Liver (tissue), 9 donors: ENCODE measurements around the gene UQCC3. TPM values are rescaled to one million over a fixed set of nuclear protein-coding genes. Genes with fewer than 3 reads are reported as not detected.
A peak's percentile ranks its signal among the peaks of the same experiment; 100 is the strongest.

Experiments used
- DNase-seq: peaks from one replicate; pipeline ENCODE4 v3.0.0-alpha.2; 2017; ENCODE audit warnings: low spot score
- H3K27ac ChIP-seq, 2 donors: one replicate each; pipeline ENCODE4 v1.7.0; 2013; ENCODE audit warnings: inconsistent platforms in 2 of 2, low read length in 2 of 2, control low read depth in 1 of 2, low read depth in 1 of 2, mild to moderate bottlenecking in 1 of 2
- H3K27me3 ChIP-seq, 4 donors: one replicate each; pipeline versions ENCODE4 v1.6.1 to v1.7.0; 2013; ENCODE audit warnings: low read length in 3 of 4, inconsistent platforms in 1 of 4, mild to moderate bottlenecking in 1 of 4, moderate library complexity in 1 of 4; ENCODE audit not compliant: control insufficient read depth in 4 of 4, insufficient read depth in 4 of 4
- H3K36me3 ChIP-seq, 4 donors: one replicate each; pipeline versions ENCODE4 v1.6.1 to v1.7.0; 2013; ENCODE audit warnings: low read length in 3 of 4, mild to moderate bottlenecking in 3 of 4, low read depth in 1 of 4, moderate library complexity in 1 of 4; ENCODE audit not compliant: control insufficient read depth in 4 of 4, insufficient read depth in 3 of 4
- H3K4me1 ChIP-seq, 4 donors: one replicate each; pipeline versions ENCODE4 v1.6.1 to v1.7.0; 2013; ENCODE audit warnings: low read length in 3 of 4, mild to moderate bottlenecking in 3 of 4, moderate library complexity in 1 of 4; ENCODE audit not compliant: control insufficient read depth in 4 of 4, insufficient read depth in 4 of 4
- H3K4me3 ChIP-seq, 3 donors: one replicate each; pipeline versions ENCODE4 v1.6.1 to v1.7.0; 2013; ENCODE audit warnings: low read length in 3 of 3, control low read depth in 1 of 3, low read depth in 1 of 3, mild to moderate bottlenecking in 1 of 3
- H3K9ac ChIP-seq, 2 donors: one replicate each; pipeline ENCODE4 v1.7.0; 2013; ENCODE audit warnings: low read length in 2 of 2, mild to moderate bottlenecking in 2 of 2, moderate library complexity in 2 of 2, control low read depth in 1 of 2, low read depth in 1 of 2
- H3K9me3 ChIP-seq, 4 donors: one replicate each; pipeline versions ENCODE4 v1.6.1 to v1.7.0; 2013; ENCODE audit warnings: low read length in 3 of 4; ENCODE audit not compliant: control insufficient read depth in 4 of 4
- CTCF ChIP-seq: fragments of 150-350 bp; IDR thresholded peaks from 2 replicates; pipeline ENCODE4 v1.5.1; 2017; ENCODE audit warnings: improper control_type of control experiment, low read depth, low read length; ENCODE audit not compliant: missing input control
- EGR1 ChIP-seq, 2 donors: IDR thresholded peaks; 2 replicates each; pipeline ENCODE4 v1.6.1; 2016 to 2018; ENCODE audit warnings: antibody characterized with exemption in 2 of 2, low read depth in 2 of 2
- FOXA1 ChIP-seq: IDR thresholded peaks from 2 replicates; pipeline ENCODE4 v1.6.1; 2016; ENCODE audit warnings: antibody characterized with exemption
- FOXA2 ChIP-seq: IDR thresholded peaks from 2 replicates; pipeline ENCODE4 v1.6.1; 2016; ENCODE audit warnings: antibody characterized with exemption
- GABPA ChIP-seq, 2 donors: IDR thresholded peaks in 1 of 2; conservative IDR thresholded peaks in 1 of 2; 2 replicates each; pipeline ENCODE4 v1.6.1; 2016; ENCODE audit warnings: antibody characterized with exemption in 2 of 2, mild to moderate bottlenecking in 1 of 2, moderate library complexity in 1 of 2
- HNF4A ChIP-seq, 2 donors: conservative IDR thresholded peaks; 2 replicates each; pipeline ENCODE4 v1.6.1; 2016; ENCODE audit warnings: antibody characterized with exemption in 2 of 2, mild to moderate bottlenecking in 2 of 2
- HNF4G ChIP-seq: IDR thresholded peaks from 2 replicates; pipeline ENCODE4 v1.6.1; 2016; ENCODE audit warnings: antibody characterized with exemption
- JUND ChIP-seq, 2 donors: IDR thresholded peaks; 2 replicates each; pipeline ENCODE4 v1.6.1; 2016; ENCODE audit warnings: antibody characterized with exemption in 2 of 2
- MAX ChIP-seq: IDR thresholded peaks from 2 replicates; pipeline ENCODE4 v1.6.1; 2016; ENCODE audit warnings: antibody characterized with exemption
- REST ChIP-seq: IDR thresholded peaks from 2 replicates; pipeline ENCODE4 v1.6.1; 2016; ENCODE audit warnings: antibody characterized with exemption, mild to moderate bottlenecking
- RXRA ChIP-seq, 2 donors: IDR thresholded peaks; 2 replicates each; pipeline ENCODE4 v1.6.1; 2017 to 2018; ENCODE audit warnings: antibody characterized with exemption in 2 of 2, mild to moderate bottlenecking in 1 of 2
- SP1 ChIP-seq: IDR thresholded peaks from 2 replicates; pipeline ENCODE4 v1.6.1; 2018; ENCODE audit warnings: antibody characterized with exemption, mild to moderate bottlenecking
- TAF1 ChIP-seq: conservative IDR thresholded peaks from 2 replicates; pipeline ENCODE4 v1.6.1; 2016; ENCODE audit warnings: antibody characterized with exemption, mild to moderate bottlenecking
- ZBTB33 ChIP-seq: IDR thresholded peaks from 2 replicates; pipeline ENCODE4 v1.6.1; 2016; ENCODE audit warnings: antibody characterized with exemption
- WGBS: extraction: QIAGEN DNeasy Blood & Tissue Kit; methylation state at CpG from one replicate; pipeline ENCODE4 v1.1.7; 2013; 5-methylcytosine and 5-hydroxymethylcytosine counted together
- polyA plus RNA-seq, 2 donors: library from polyadenylated mRNA; stranded (reverse) in 1 of 2; unstranded in 1 of 2; fragments of 200-250 nt in 1 of 2; fragments of >200 nt in 1 of 2; fragmentation: Nextera tagmentation in 1 of 2; extraction: Ambion mirVana in 1 of 2; gene quantifications; one replicate each; pipeline versions ENCODE4 v1.2.1 to v1.2.3, GENCODE V29; 2013 to 2015
- total RNA-seq, 2 donors: library from RNA; depleted of rRNA; stranded (reverse); fragments of >200 nt; gene quantifications; one replicate each; pipeline ENCODE4 v1.2.3, GENCODE V29; 2014
- donor health status: healthy.
- donor health status: healthy.
- donor health status: healthy.
- donor health status: healthy.
- donor health status: healthy.

Gene UQCC3
- total and polyA plus RNA-seq, 4 donors = 2.9 to 12.2 (median 6.6) TPM

- 60% methylated on average over 7 of the region's 7 CpGs for WGBS
- peak overlapping the region; percentile 27 to 52 for H3K9ac ChIP-seq
- no peak for DNase-seq
- peak overlapping the region; percentile 71 to 73 for H3K27ac ChIP-seq
- H3K9me3 ChIP-seq = no peaks in the 10 kb centered on the region
- peaks cover 12 to 36% (median 30%) of the 10 kb centered on the region in 4 donors for H3K4me1 ChIP-seq
- peaks cover 0 to 3% (median 0%) of the 10 kb centered on the region in 4 donors for H3K36me3 ChIP-seq
- no peak for TF ChIP-seq FOXA1
- TF ChIP-seq REST = no peak
- TF ChIP-seq MAX = no peak
- TF ChIP-seq JUND (IDR thresholded peaks at IDR 0.05) = no peak
- no peak for TF ChIP-seq ZBTB33
- no peak for TF ChIP-seq SP1
- no peak for TF ChIP-seq HNF4A (conservative IDR thresholded peaks at IDR 0.05)
- TF ChIP-seq RXRA (IDR thresholded peaks at IDR 0.05) = no peak
- TF ChIP-seq EGR1 (IDR thresholded peaks at IDR 0.05; ENCODE audit: low read depth in 2 of 2) = no peak
- no peak for TF ChIP-seq HNF4G
- no peak for TF ChIP-seq GABPA (IDR thresholded peaks at IDR 0.05 in 1 of 2, conservative IDR thresholded peaks at IDR 0.05 in 1 of 2)
- no peak for TF ChIP-seq CTCF
- no peak for TF ChIP-seq TAF1
- TF ChIP-seq FOXA2 = no peak
- H3K27me3 ChIP-seq = no peaks in the 10 kb centered on the region
- H3K4me3 ChIP-seq = peak overlapping the region in 2 of 3 donors; percentile 66 to 83
These were observed 33.9 kb downstream of the UQCC3 start for GRCh38 chr11:62705413-62705812.
